WTC11 (cell line): ENCODE measurements around the gene PPP1R1A. TPM values are rescaled to one million over a fixed set of nuclear protein-coding genes. Genes with fewer than 3 reads are reported as not detected.

Experiments used
- ATAC-seq: fragments of 200-7000 bp; cut with Tn5 transposase; 2 replicates; pipeline ENCODE4 v1.10.0; 2021; ENCODE audit warnings: mild to moderate bottlenecking, moderate library complexity
- CTCF ChIA-PET: fragments of 300-600 bp; sonication (Branson Sonifier 250); formaldehyde crosslinking; loops from one replicate; lab custom pipeline; 2021; ENCODE audit warnings: antibody characterized with exemption; lab: Charles Lee
- POLR2A ChIA-PET: fragments of 350-600 bp; sonication (Branson Sonifier 250); formaldehyde crosslinking; loops from one replicate; lab custom pipeline; 2021; ENCODE audit warnings: antibody characterized with exemption; lab: Charles Lee
- DNase-seq: peaks from one replicate; pipeline ENCODE4 v3.0.0; 2021; ENCODE audit warnings: low spot score
- H3K27ac Mint-ChIP-seq: 2 replicates; pipeline ENCODE4 v1.8.0; 2021; ENCODE audit warnings: mixed read lengths
- H3K27me3 Mint-ChIP-seq: 2 replicates; pipeline ENCODE4 v1.8.0; 2021; ENCODE audit warnings: low read depth, mild to moderate bottlenecking, moderate library complexity, mixed read lengths
- H3K36me3 Mint-ChIP-seq: 2 replicates; pipeline ENCODE4 v1.8.0; 2021; ENCODE audit warnings: mixed read lengths
- H3K4me1 Mint-ChIP-seq: 2 replicates; pipeline ENCODE4 v1.8.0; 2022; ENCODE audit warnings: mixed read lengths
- H3K4me3 Mint-ChIP-seq: 2 replicates; pipeline ENCODE4 v1.8.0; 2021; ENCODE audit warnings: mild to moderate bottlenecking, moderate library complexity, mixed read lengths
- H3K9me3 Mint-ChIP-seq: 2 replicates; pipeline ENCODE4 v1.8.0; 2021; ENCODE audit warnings: mixed read lengths
- ARID4B ChIP-seq: sonication (generic); formaldehyde crosslinking; IDR thresholded peaks from 2 replicates; pipeline ENCODE4 v1.8.0; 2023; ENCODE audit warnings: missing genetic modification reagents, mild to moderate bottlenecking, borderline replicate concordance
- ATF1 ChIP-seq: sonication (generic); formaldehyde crosslinking; IDR thresholded peaks from 2 replicates; pipeline ENCODE4 v1.8.1; 2023; ENCODE audit warnings: mild to moderate bottlenecking, moderate library complexity, missing genetic modification reagents
- CBFB ChIP-seq: sonication (generic); formaldehyde crosslinking; IDR thresholded peaks from 2 replicates; pipeline ENCODE4 v1.8.1; 2022; ENCODE audit warnings: mild to moderate bottlenecking, low read depth, missing genetic modification reagents
- CTCF ChIP-seq: fragments of 200-600 bp; IDR thresholded peaks from 2 replicates; pipeline ENCODE4 v1.8.0; 2022; ENCODE audit warnings: antibody characterized with exemption
- ELF4 ChIP-seq: sonication (generic); formaldehyde crosslinking; IDR thresholded peaks from 2 replicates; pipeline ENCODE4 v1.8.1; 2022; ENCODE audit warnings: low read depth, mild to moderate bottlenecking, moderate library complexity, missing genetic modification reagents
- EMX1 ChIP-seq: fragments of 250-450 bp; sonication (Bioruptor Pico); IDR thresholded peaks from 2 replicates; pipeline ENCODE4 v1.8.0; 2021; ENCODE audit warnings: mild to moderate bottlenecking
- ESRRA ChIP-seq: sonication (generic); formaldehyde crosslinking; IDR thresholded peaks from 2 replicates; pipeline ENCODE4 v1.8.1; 2022; ENCODE audit warnings: mild to moderate bottlenecking, missing genetic modification reagents, borderline replicate concordance
- FOXK1 ChIP-seq: sonication (generic); formaldehyde crosslinking; IDR thresholded peaks from 2 replicates; pipeline ENCODE4 v1.8.0; 2022; ENCODE audit warnings: mild to moderate bottlenecking, moderate library complexity, missing genetic modification reagents
- JAZF1 ChIP-seq: fragments of 250-450 bp; sonication (Bioruptor Pico); IDR thresholded peaks from 2 replicates; pipeline ENCODE4 v1.9.0; 2021; ENCODE audit warnings: moderate library complexity, mild to moderate bottlenecking, inconsistent platforms
- NR2C2 ChIP-seq: sonication (generic); formaldehyde crosslinking; IDR thresholded peaks from 2 replicates; pipeline ENCODE4 v1.8.0; 2022; ENCODE audit warnings: mild to moderate bottlenecking, missing genetic modification reagents
- NR3C1 ChIP-seq: sonication (generic); formaldehyde crosslinking; conservative IDR thresholded peaks from 2 replicates; pipeline ENCODE4 v1.8.1; 2023; ENCODE audit warnings: low read depth, mild to moderate bottlenecking, missing genetic modification reagents
- RELA ChIP-seq: sonication (generic); formaldehyde crosslinking; IDR thresholded peaks from 2 replicates; pipeline ENCODE4 v1.8.1; 2022; ENCODE audit warnings: missing genetic modification reagents, mild to moderate bottlenecking, borderline replicate concordance
- TEAD4 ChIP-seq: sonication (generic); formaldehyde crosslinking; IDR thresholded peaks from 2 replicates; pipeline ENCODE4 v1.8.0; 2022; ENCODE audit warnings: mild to moderate bottlenecking, missing genetic modification reagents
- ZBTB43 ChIP-seq: sonication (generic); formaldehyde crosslinking; IDR thresholded peaks from 2 replicates; pipeline ENCODE4 v1.8.1; 2023; ENCODE audit warnings: mild to moderate bottlenecking, missing genetic modification reagents
- ZNF138 ChIP-seq: sonication (generic); formaldehyde crosslinking; conservative IDR thresholded peaks from 2 replicates; pipeline ENCODE4 v1.8.1; 2022; ENCODE audit warnings: mild to moderate bottlenecking, moderate library complexity, missing genetic modification reagents
- ZNF281 ChIP-seq: sonication (generic); formaldehyde crosslinking; IDR thresholded peaks from 2 replicates; pipeline ENCODE4 v1.8.0; 2023; ENCODE audit warnings: mild to moderate bottlenecking, missing genetic modification reagents
- ZNF671 ChIP-seq: fragments of 250-450 bp; sonication (Bioruptor Pico); IDR thresholded peaks from 2 replicates; pipeline ENCODE4 v1.8.0; 2021; ENCODE audit warnings: mild to moderate bottlenecking
- ZSCAN18 ChIP-seq: fragments of 250-450 bp; sonication (Bioruptor Pico); IDR thresholded peaks from 2 replicates; pipeline ENCODE4 v2.1.2; 2022; ENCODE audit warnings: mild to moderate bottlenecking, moderate library complexity
- total RNA-seq: library from RNA; stranded (reverse); gene quantifications from 3 replicates; pipeline ENCODE4 v1.2.3, GENCODE V29; 2021
- TF ChIP-seq, protein P1 (sequence below): sonication (generic); formaldehyde crosslinking; IDR thresholded peaks from 2 replicates; pipeline ENCODE4 v1.8.1; 2022; ENCODE audit warnings: mild to moderate bottlenecking, moderate library complexity, missing genetic modification reagents

Gene PPP1R1A
- total RNA-seq, 1 experiment from 2014 or later: 13.1 TPM

- TF ChIP-seq ZNF281 (no peak), FOXK1 (no peak), NR2C2 (no peak), CTCF (no peak), ZSCAN18 (no peak), EMX1 (CRISPR knock-in tag) (no peak), ZNF671 (CRISPR knock-in tag) (no peak), ZBTB43 (CRISPR knock-in tag) (no peak)
Observed at GRCh38 chr12:54587315-54587873, 1.1 kb downstream of the PPP1R1A start (continued).

DNA sequence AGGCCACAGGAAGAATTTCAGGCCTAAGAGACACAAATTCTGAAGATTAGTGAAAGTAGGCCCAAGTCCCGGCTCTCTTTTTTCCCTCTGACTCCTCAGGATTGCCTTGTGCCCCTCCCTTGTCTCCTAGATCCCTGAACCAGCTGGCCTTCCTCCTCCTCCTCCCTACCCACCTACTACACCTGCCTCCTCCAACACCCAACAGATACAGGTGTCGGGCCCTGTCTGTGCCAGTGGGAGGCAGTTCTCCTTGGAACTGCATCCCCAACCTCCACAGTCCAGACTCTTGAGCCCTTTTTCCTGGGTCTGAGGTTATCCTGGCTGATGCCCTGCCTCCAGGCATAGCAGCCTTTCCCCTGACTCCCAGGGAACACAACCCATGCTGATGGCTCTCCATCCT is 1.8 kb downstream of the PPP1R1A start:
- no peak for DNase-seq
- Mint-ChIP-seq H3K9me3 (no peaks in the 10 kb centered on the region), H3K36me3 (no peaks in the 10 kb centered on the region), H3K4me1 (peaks cover 68% of the 10 kb centered on the region), H3K27me3 (peaks cover 61% of the 10 kb centered on the region), H3K27ac (no peak overlapping the region), H3K4me3 (peak overlapping the region; percentile 71; the same call in 1 of the 2 replicates)
- CTCF ChIA-PET: interaction anchor here (1.0 to 3.1 kb wide), 5 partner anchors 10 to 173 kb away, joined by 3 to 26 read pairs (median 9); no protein-coding TSS in a partner anchor
- POLR2A ChIA-PET: no interaction called here
- no peak for TF ChIP-seq ZNF671 (CRISPR knock-in tag)
- TF ChIP-seq ARID4B: no peak
- TF ChIP-seq, protein P1, sequence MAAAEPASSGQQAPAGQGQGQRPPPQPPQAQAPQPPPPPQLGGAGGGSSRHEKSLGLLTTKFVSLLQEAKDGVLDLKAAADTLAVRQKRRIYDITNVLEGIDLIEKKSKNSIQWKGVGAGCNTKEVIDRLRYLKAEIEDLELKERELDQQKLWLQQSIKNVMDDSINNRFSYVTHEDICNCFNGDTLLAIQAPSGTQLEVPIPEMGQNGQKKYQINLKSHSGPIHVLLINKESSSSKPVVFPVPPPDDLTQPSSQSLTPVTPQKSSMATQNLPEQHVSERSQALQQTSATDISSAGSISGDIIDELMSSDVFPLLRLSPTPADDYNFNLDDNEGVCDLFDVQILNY: no peak
- no peak for TF ChIP-seq JAZF1 (CRISPR knock-in tag)
- no peak for TF ChIP-seq ATF1 (CRISPR knock-in tag)
- TF ChIP-seq NR2C2: no peak
- no peak for TF ChIP-seq CBFB (CRISPR knock-in tag)
- TF ChIP-seq ZNF138 (CRISPR knock-in tag): no peak
- no peak for TF ChIP-seq RELA (CRISPR knock-in tag)
- TF ChIP-seq NR3C1 (CRISPR knock-in tag): no peak
- no peak for TF ChIP-seq TEAD4 (CRISPR knock-in tag)
- no peak for TF ChIP-seq ELF4 (CRISPR knock-in tag)
- TF ChIP-seq ESRRA (CRISPR knock-in tag): no peak
- no peak for ATAC-seq
